Mesenchymal stem cell (in vitro differentiated cells and primary cell): ENCODE measurements around the gene LHX3.

Source experiments
- DNase-seq: peaks from one replicate; pipeline ENCODE4 v3.0.0-alpha.2; 2013
- H2AFZ ChIP-seq: one replicate; pipeline ENCODE4 v1.6.1; 2013; ENCODE audit warnings: low read depth, mild to moderate bottlenecking, control low read depth, inconsistent platforms, low read length, moderate library complexity
- H2AK5ac ChIP-seq: 2 replicates; pipeline ENCODE4 v1.6.1; 2013; ENCODE audit warnings: low read length, moderate library complexity, mild to moderate bottlenecking, inconsistent platforms; ENCODE audit not compliant: severe bottlenecking
- H2BK120ac ChIP-seq: one replicate; pipeline ENCODE4 v1.6.1; 2013; ENCODE audit warnings: low read depth, mild to moderate bottlenecking, inconsistent platforms, low read length, moderate library complexity
- H2BK12ac ChIP-seq, 2 experiments: one replicate each; pipeline ENCODE4 v1.6.1; 2013; ENCODE audit warnings: inconsistent platforms in 2 of 2, low read length in 2 of 2, mild to moderate bottlenecking in 2 of 2, moderate library complexity in 2 of 2, control low read depth in 1 of 2
- H2BK15ac ChIP-seq: one replicate; pipeline ENCODE4 v1.6.1; 2013; ENCODE audit warnings: mild to moderate bottlenecking, low read depth, inconsistent platforms; ENCODE audit not compliant: poor library complexity, severe bottlenecking
- H2BK5ac ChIP-seq: 2 replicates; pipeline ENCODE4 v1.6.1; 2013; ENCODE audit warnings: low read depth, mild to moderate bottlenecking, low read length, control low read depth, inconsistent platforms; ENCODE audit not compliant: poor library complexity, severe bottlenecking
- H3K14ac ChIP-seq, 2 experiments: one replicate each; pipeline ENCODE4 v1.6.1; 2013; ENCODE audit warnings: inconsistent platforms in 2 of 2, low read length in 2 of 2, control low read depth in 1 of 2, mild to moderate bottlenecking in 1 of 2, moderate library complexity in 1 of 2
- H3K18ac ChIP-seq, 2 experiments: one replicate each; pipeline ENCODE4 v1.6.1; 2013; ENCODE audit warnings: inconsistent platforms in 2 of 2, low read length in 2 of 2, control low read depth in 1 of 2, low read depth in 1 of 2, mild to moderate bottlenecking in 1 of 2
- H3K23ac ChIP-seq, 2 experiments: one replicate each; pipeline ENCODE4 v1.6.1; 2013; ENCODE audit warnings: inconsistent platforms in 2 of 2, low read length in 2 of 2, mild to moderate bottlenecking in 2 of 2, moderate library complexity in 2 of 2, control low read depth in 1 of 2
- H3K27ac ChIP-seq: 2 replicates; pipeline ENCODE4 v1.5.1; 2013; ENCODE audit warnings: mild to moderate bottlenecking, moderate library complexity, low read length, control low read depth, inconsistent platforms; ENCODE audit not compliant: poor library complexity, severe bottlenecking
- H3K27me3 ChIP-seq, 2 experiments: 2 replicates each; pipeline versions ENCODE4 v1.6.1 to v1.7.0; 2013; ENCODE audit warnings: low read length in 2 of 2, mild to moderate bottlenecking in 2 of 2, moderate library complexity in 2 of 2, control low read depth in 1 of 2, inconsistent platforms in 1 of 2; ENCODE audit not compliant: control insufficient read depth in 1 of 2, insufficient read depth in 1 of 2
- H3K36me3 ChIP-seq, 2 experiments: 2 replicates each; pipeline versions ENCODE4 v1.6.1 to v1.7.0; 2013; ENCODE audit warnings: low read length in 2 of 2, control low read depth in 1 of 2, inconsistent platforms in 1 of 2, low read depth in 1 of 2, mild to moderate bottlenecking in 1 of 2; ENCODE audit not compliant: insufficient read depth in 2 of 2, control insufficient read depth in 1 of 2
- H3K4ac ChIP-seq, 2 experiments: one replicate each; pipeline ENCODE4 v1.6.1; 2013; ENCODE audit warnings: inconsistent platforms in 2 of 2, low read length in 2 of 2, mild to moderate bottlenecking in 2 of 2, moderate library complexity in 2 of 2, control low read depth in 1 of 2, low read depth in 1 of 2
- H3K4me1 ChIP-seq: 2 replicates; pipeline ENCODE4 v1.6.1; 2013; ENCODE audit warnings: low read depth, low read length, control low read depth; ENCODE audit not compliant: control insufficient read depth, insufficient read depth
- H3K4me2 ChIP-seq: 2 replicates; pipeline ENCODE4 v1.6.1; 2013; ENCODE audit warnings: low read length, mild to moderate bottlenecking, inconsistent platforms; ENCODE audit not compliant: poor library complexity, severe bottlenecking
- H3K4me3 ChIP-seq, 2 experiments: 2 replicates each; pipeline versions ENCODE4 v1.5.1 to v1.7.0; 2013; ENCODE audit warnings: low read length in 2 of 2, mild to moderate bottlenecking in 2 of 2, control low read depth in 1 of 2, low read depth in 1 of 2; ENCODE audit not compliant: insufficient read depth in 1 of 2
- H3K79me1 ChIP-seq: replicated peaks from 2 replicates; pipeline ENCODE4 v1.6.1; 2013; ENCODE audit warnings: mild to moderate bottlenecking, control low read depth, low read length, inconsistent platforms; ENCODE audit not compliant: poor library complexity, severe bottlenecking
- H3K9ac ChIP-seq: 2 replicates; pipeline ENCODE4 v1.7.0; 2013; ENCODE audit warnings: mild to moderate bottlenecking, low read length, moderate library complexity
- H3K9me3 ChIP-seq: 2 replicates; pipeline ENCODE4 v1.7.0; 2013; ENCODE audit warnings: mild to moderate bottlenecking, low read length; ENCODE audit not compliant: control insufficient read depth
- H4K8ac ChIP-seq: one replicate; pipeline ENCODE4 v1.6.1; 2013; ENCODE audit warnings: inconsistent platforms, mild to moderate bottlenecking, low read length, moderate library complexity
- H4K91ac ChIP-seq: one replicate; pipeline ENCODE4 v1.6.1; 2013; ENCODE audit warnings: mild to moderate bottlenecking, low read length, inconsistent platforms
- WGBS: methylation state at CpG from one replicate; pipeline ENCODE4 v1.1.7; 2013; ENCODE audit warnings: mixed read lengths; 5-methylcytosine and 5-hydroxymethylcytosine counted together

Gene LHX3

DNA sequence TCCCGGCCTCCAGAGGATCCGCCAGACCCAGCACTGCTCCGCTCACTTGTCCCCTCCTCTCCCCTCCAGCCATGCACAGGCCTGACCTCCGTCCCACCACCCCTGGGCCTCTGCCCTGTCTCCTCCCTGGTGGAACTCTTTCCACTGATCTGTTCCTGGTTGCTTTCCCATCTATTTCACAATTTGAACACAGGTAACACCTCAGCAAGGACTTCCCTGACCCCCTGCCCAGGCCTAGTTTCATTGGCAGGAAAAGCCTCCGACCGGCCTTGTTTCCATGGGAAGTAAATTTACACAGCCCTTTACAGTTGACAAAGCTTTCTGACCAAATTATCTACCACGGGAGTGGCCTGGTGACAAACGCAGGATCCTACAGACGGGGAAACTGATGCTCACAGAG, 25.8 kb upstream of the LHX3 start:
- H2BK120ac ChIP-seq = no peak overlapping the region
- no peak overlapping the region for H3K4me3 ChIP-seq
- H3K79me1 ChIP-seq = peaks cover 47% of the 10 kb centered on the region
- H3K14ac ChIP-seq = no peak overlapping the region
- no peak overlapping the region for H4K8ac ChIP-seq
- no peak overlapping the region for H3K4ac ChIP-seq
- H3K27ac ChIP-seq = no peak overlapping the region
- DNase-seq = no peak
- WGBS = 92% methylated on average over 9 of the region's 9 CpGs
- no peak overlapping the region for H2AFZ ChIP-seq
- no peak overlapping the region for H3K23ac ChIP-seq
- no peak overlapping the region for H3K18ac ChIP-seq
- no peaks in the 10 kb centered on the region for H3K27me3 ChIP-seq
- H3K4me2 ChIP-seq = no peak overlapping the region
- H2BK15ac ChIP-seq = no peak overlapping the region
- no peak overlapping the region for H2BK12ac ChIP-seq
- H3K36me3 ChIP-seq = peaks cover 0 to 27% of the 10 kb centered on the region in 2 experiments
- H3K4me1 ChIP-seq = peaks cover 9% of the 10 kb centered on the region
- H3K9ac ChIP-seq = no peak overlapping the region
- no peaks in the 10 kb centered on the region for H3K9me3 ChIP-seq
- no peak overlapping the region for H4K91ac ChIP-seq
- no peak overlapping the region for H2AK5ac ChIP-seq
- no peak overlapping the region for H2BK5ac ChIP-seq

DNA sequence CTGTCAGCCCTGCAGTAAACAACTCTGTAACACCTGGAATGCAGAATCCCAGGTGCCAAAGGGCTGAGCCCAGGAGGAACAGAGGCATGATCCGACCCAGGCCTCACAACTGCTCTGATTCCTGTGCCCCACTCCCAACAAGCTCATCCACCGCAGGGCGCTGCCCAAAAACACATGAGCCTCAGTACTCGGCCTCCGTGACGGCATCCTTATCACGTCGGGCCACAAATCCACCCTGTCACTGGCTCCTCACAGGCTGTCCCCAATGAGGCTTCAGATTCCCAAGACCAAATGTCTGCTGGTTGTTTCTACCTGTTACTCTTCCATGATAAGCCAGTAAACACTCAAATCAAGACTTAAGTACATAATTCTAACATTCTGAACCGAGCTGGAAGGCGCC, 25.4 kb upstream of the LHX3 start:
- H3K18ac ChIP-seq = no peak overlapping the region

DNA sequence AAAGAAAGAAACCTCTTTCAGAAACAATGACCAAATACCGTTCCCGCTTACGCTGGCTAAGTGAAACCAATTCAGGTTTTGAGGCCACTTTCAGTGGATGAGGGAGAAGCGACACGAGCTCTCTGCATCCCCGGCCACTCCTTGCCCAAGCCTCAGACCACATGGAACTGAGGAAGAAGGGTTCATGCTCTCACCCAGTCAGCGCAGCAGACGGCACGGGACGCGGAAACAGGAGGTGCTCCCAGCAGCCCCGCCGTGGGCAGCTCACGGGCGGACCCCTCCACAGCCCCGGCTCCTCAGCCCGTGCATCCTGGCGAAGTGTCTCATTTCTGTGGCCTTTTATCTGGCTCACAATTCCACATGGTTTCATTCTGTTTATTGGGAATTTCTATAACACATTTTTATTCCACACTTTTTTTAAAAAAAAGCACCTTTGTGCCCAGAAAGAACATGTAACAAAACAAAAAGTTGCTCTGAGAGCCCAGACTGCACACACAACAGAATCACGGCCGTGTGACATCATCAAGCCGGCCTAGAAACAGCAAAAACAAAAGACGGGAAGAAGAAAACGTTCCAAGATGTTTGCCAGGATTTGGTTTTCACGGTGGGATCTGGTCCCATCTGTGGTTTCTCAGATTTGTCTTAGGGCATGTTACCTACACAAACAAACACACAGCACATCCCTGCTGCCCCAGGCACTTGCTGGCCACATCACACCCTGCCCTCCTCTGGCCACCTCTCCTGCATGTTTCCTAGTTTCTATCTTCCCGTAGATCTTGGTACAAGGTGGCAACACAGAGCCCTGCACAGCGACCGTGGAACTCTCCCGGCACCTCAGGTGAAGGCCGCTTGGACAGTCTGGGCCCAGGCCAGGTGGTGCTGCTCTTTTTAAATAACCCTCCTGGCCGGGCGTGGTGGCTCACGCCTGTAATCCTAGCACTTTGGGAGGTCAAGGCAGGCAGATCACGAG, 24.5 kb upstream of the LHX3 start:
- no peak overlapping the region for H3K4me2 ChIP-seq
- WGBS = 96% methylated on average over 33 of the region's 33 CpGs
- H3K27me3 ChIP-seq = no peaks in the 10 kb centered on the region
- no peak overlapping the region for H3K18ac ChIP-seq
- H3K4me3 ChIP-seq = no peak overlapping the region
- H3K23ac ChIP-seq = no peak overlapping the region
- H3K9ac ChIP-seq = peak overlapping the region; percentile 32
- no peak for DNase-seq
- no peak overlapping the region for H2BK12ac ChIP-seq
- no peak overlapping the region for H2BK120ac ChIP-seq
- H2BK5ac ChIP-seq = no peak overlapping the region
- H3K4ac ChIP-seq = no peak overlapping the region
- peaks cover 0 to 18% of the 10 kb centered on the region in 2 experiments for H3K36me3 ChIP-seq
- H2BK15ac ChIP-seq = no peak overlapping the region
- H3K9me3 ChIP-seq = no peaks in the 10 kb centered on the region
- no peak overlapping the region for H4K8ac ChIP-seq
- H2AFZ ChIP-seq = no peak overlapping the region
- peaks cover 9% of the 10 kb centered on the region for H3K4me1 ChIP-seq
- no peak overlapping the region for H3K27ac ChIP-seq
- H2AK5ac ChIP-seq = no peak overlapping the region
- H3K14ac ChIP-seq = peak overlapping the region in 1 of 2 experiments; percentile 33
- H4K91ac ChIP-seq = peak overlapping the region; percentile 1
- peaks cover 45% of the 10 kb centered on the region for H3K79me1 ChIP-seq

More for the DNA sequence above, 25.4 kb upstream of the LHX3 start:
- no peak overlapping the region for H3K4ac ChIP-seq
- H3K9me3 ChIP-seq = no peaks in the 10 kb centered on the region
- no peak overlapping the region for H2BK120ac ChIP-seq
- no peak for DNase-seq
- no peak overlapping the region for H4K8ac ChIP-seq
- peaks cover 48% of the 10 kb centered on the region for H3K79me1 ChIP-seq
- H2BK5ac ChIP-seq = no peak overlapping the region
- H3K27me3 ChIP-seq = no peaks in the 10 kb centered on the region
- no peak overlapping the region for H3K14ac ChIP-seq
- no peak overlapping the region for H4K91ac ChIP-seq
- H3K9ac ChIP-seq = no peak overlapping the region
- no peak overlapping the region for H2AK5ac ChIP-seq
- H3K4me2 ChIP-seq = no peak overlapping the region
- H2AFZ ChIP-seq = no peak overlapping the region
- no peak overlapping the region for H3K23ac ChIP-seq
- H2BK12ac ChIP-seq = no peak overlapping the region
- no peak overlapping the region for H3K4me3 ChIP-seq
- H3K27ac ChIP-seq = no peak overlapping the region
- H2BK15ac ChIP-seq = no peak overlapping the region
- WGBS = 91% methylated on average over 10 of the region's 10 CpGs
- H3K4me1 ChIP-seq = peaks cover 9% of the 10 kb centered on the region
- H3K36me3 ChIP-seq = peaks cover 0 to 27% of the 10 kb centered on the region in 2 experiments

DNA sequence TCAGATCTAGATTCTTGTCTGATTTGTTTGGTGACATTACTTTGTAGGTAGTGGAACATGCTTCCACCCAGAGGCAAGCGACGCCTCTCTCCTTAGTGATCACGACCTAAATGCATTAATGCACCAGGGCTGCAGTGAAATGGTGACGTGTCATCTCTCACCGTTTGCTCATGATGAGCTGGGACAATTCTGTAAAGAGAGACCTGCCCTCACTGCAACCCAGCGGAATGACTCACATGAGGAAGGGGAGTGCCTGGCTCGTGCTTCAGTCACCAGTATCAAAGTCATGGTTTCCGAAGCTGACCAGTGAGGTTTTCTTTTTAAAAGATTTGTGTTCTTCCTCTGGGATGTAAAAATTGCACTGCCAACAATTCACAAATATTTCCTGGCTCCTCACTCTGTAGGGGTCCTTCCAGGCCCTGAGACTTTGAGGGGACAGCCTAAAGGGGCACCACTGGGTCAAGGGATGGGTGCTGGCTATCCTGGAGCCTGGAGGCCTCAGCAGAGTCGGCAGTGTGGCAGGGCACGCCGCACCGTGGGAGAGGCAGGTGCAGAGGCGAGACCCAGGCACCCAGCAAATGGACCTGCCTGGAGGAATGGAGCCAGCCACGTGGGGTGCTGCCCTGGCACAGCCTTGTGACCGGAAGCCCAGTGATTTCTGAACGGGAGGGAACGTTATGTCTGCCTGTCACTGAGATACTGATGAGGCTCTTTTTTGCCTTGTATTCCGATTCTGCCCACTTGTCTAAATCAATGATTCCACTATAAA, 23.4 kb upstream of the LHX3 start:
- Histone ChIP-seq H4K91ac (no peak overlapping the region), H3K14ac (peak overlapping the region in 1 of 2 experiments; percentile 29), H2BK5ac (no peak overlapping the region), H2BK12ac (no peak overlapping the region), H3K4me3 (no peak overlapping the region), H3K9me3 (no peaks in the 10 kb centered on the region), H3K4ac (no peak overlapping the region), H2AFZ (no peak overlapping the region), H3K79me1 (peaks cover 48% of the 10 kb centered on the region), H3K27me3 (no peaks in the 10 kb centered on the region), H3K23ac (no peak overlapping the region), H3K18ac (no peak overlapping the region), H3K27ac (no peak overlapping the region), H2BK120ac (peak overlapping the region; percentile 4), H4K8ac (peak overlapping the region; percentile 46), H3K4me2 (no peak overlapping the region), H3K4me1 (peaks cover 9% of the 10 kb centered on the region), H2BK15ac (no peak overlapping the region), H3K9ac (peak overlapping the region; percentile 32), H2AK5ac (no peak overlapping the region), H3K36me3 (peaks cover 5 to 17% of the 10 kb centered on the region in 2 experiments)
- DNase-seq = peak; percentile 71
- WGBS = 72% methylated on average over 15 of the region's 18 CpGs
